K562 (cell line): Measurements from ENCODE around the gene PPFIA1.

ENCODE experiments used
- FOS ChIP-seq: IDR thresholded peaks from 3 replicates; pipeline ENCODE4 v1.6.1; 2011; ENCODE audit not compliant: insufficient read length; ENCODE audit errors: extremely low read depth
- IFI16 ChIP-seq: fragments of 250-450 bp; sonication (Bioruptor Pico); IDR thresholded peaks from 2 replicates; pipeline ENCODE4 v2.1.2; 2022; ENCODE audit warnings: mild to moderate bottlenecking, inconsistent platforms
- TBP ChIP-seq: optimal IDR thresholded peaks from 2 replicates; pipeline ENCODE3; 2011; ENCODE audit warnings: low read depth, low read length, improper control_type of control experiment
- ZNF354B ChIP-seq: fragments of 250-450 bp; sonication (Bioruptor Pico); IDR thresholded peaks from 2 replicates; pipeline ENCODE4 v1.4.0; 2020
- TF ChIP-seq, protein P1 (sequence below): sonication (generic); formaldehyde crosslinking; IDR thresholded peaks from 2 replicates; pipeline ENCODE4 v1.8.1; 2023; ENCODE audit warnings: mild to moderate bottlenecking, missing genetic modification reagents

DNA sequence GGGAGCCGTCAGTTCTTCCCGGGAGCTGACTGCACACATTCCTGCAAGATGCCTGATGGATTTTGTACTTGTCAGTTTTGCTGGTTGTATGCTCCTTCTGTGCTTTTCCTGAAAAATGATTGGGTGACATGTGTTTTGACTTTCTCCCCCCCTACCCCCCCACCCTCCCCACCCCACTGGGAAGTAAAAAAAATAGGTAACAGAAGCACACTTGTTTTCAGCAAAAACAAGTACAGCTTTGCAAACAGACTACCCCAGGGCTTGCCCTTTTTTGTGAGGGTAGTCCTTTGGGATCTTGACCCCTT is 1.1 kb downstream of the PPFIA1 start:
- TF ChIP-seq ZNF354B (CRISPR knock-in tag) (no peak), FOS (no peak), IFI16 (CRISPR knock-in tag) (no peak), TBP (no peak)
- TF ChIP-seq, protein P1, sequence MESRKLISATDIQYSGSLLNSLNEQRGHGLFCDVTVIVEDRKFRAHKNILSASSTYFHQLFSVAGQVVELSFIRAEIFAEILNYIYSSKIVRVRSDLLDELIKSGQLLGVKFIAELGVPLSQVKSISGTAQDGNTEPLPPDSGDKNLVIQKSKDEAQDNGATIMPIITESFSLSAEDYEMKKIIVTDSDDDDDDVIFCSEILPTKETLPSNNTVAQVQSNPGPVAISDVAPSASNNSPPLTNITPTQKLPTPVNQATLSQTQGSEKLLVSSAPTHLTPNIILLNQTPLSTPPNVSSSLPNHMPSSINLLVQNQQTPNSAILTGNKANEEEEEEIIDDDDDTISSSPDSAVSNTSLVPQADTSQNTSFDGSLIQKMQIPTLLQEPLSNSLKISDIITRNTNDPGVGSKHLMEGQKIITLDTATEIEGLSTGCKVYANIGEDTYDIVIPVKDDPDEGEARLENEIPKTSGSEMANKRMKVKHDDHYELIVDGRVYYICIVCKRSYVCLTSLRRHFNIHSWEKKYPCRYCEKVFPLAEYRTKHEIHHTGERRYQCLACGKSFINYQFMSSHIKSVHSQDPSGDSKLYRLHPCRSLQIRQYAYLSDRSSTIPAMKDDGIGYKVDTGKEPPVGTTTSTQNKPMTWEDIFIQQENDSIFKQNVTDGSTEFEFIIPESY (CRISPR knock-in tag): no peak
